ENCODE measurements around the gene DAGLA. TPM values are rescaled to one million over a fixed set of nuclear protein-coding genes. Genes with fewer than 3 reads are reported as not detected.
A peak's percentile ranks its signal among the peaks of the same experiment; 100 is the strongest.

The DAGLA gene
- total RNA-seq, 1 donor: 3.6 TPM

DNA sequence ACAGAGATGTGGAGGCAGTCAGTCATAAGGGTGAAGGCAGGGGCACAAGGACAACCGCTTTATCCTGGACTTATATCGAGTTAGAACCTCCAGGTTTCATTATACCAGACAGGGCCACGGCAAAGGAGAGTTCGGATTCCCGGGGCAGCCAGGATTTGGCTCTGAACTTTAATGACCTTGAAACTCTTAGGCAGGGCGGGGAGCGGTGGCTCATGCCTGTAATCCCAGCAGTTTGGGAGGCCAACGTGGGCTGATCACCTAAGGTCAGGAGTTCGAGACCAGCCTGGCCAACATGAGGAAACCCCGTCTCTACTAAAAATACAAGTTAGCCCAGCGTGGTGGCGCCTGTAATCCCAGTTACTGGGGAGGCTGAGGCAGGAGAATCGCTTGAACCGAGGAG is 71.2 kb downstream of the DAGLA start:
- Histone ChIP-seq H3K4me2 (ENCODE audit: insufficient read depth, low read length) (no peak overlapping the region), H3K27ac (ENCODE audit: low read depth, low read length) (no peak overlapping the region), H3K27me3 (ENCODE audit: insufficient read depth, low read length) (peaks cover 10% of the 10 kb centered on the region), H3K4me1 (ENCODE audit: insufficient read depth, low read length) (peaks cover 17% of the 10 kb centered on the region), H3K9me3 (ENCODE audit: low read depth, low read length) (no peaks in the 10 kb centered on the region), H2AFZ (ENCODE audit: low read length) (no peak overlapping the region), H3K79me2 (ENCODE audit: insufficient read depth, low read length) (no peaks in the 10 kb centered on the region), H4K20me1 (ENCODE audit: insufficient read depth, low read length) (no peaks in the 10 kb centered on the region), H3K36me3 (ENCODE audit: insufficient read depth, low read length) (no peaks in the 10 kb centered on the region), H3K4me3 (ENCODE audit: insufficient read depth, low read length) (no peak overlapping the region)
- no peak for DNase-seq (ENCODE audit: insufficient read length, low spot score, missing footprints)
- TF ChIP-seq, protein P1, sequence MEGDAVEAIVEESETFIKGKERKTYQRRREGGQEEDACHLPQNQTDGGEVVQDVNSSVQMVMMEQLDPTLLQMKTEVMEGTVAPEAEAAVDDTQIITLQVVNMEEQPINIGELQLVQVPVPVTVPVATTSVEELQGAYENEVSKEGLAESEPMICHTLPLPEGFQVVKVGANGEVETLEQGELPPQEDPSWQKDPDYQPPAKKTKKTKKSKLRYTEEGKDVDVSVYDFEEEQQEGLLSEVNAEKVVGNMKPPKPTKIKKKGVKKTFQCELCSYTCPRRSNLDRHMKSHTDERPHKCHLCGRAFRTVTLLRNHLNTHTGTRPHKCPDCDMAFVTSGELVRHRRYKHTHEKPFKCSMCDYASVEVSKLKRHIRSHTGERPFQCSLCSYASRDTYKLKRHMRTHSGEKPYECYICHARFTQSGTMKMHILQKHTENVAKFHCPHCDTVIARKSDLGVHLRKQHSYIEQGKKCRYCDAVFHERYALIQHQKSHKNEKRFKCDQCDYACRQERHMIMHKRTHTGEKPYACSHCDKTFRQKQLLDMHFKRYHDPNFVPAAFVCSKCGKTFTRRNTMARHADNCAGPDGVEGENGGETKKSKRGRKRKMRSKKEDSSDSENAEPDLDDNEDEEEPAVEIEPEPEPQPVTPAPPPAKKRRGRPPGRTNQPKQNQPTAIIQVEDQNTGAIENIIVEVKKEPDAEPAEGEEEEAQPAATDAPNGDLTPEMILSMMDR (IDR thresholded peaks at IDR 0.05; ENCODE audit: extremely low read depth, low read depth, low read length): no peak

GRCh38 chr11:61752117-61752924 is 72.1 kb downstream of the DAGLA start, which contains the start of gene MYRF:
MYRF (plus strand) TSS chr11:61752636; CDS start chr11:61752745, 109 bp downstream.
- peak; percentile 99 for DNase-seq (ENCODE audit: insufficient read length, low spot score, missing footprints)

DNA sequence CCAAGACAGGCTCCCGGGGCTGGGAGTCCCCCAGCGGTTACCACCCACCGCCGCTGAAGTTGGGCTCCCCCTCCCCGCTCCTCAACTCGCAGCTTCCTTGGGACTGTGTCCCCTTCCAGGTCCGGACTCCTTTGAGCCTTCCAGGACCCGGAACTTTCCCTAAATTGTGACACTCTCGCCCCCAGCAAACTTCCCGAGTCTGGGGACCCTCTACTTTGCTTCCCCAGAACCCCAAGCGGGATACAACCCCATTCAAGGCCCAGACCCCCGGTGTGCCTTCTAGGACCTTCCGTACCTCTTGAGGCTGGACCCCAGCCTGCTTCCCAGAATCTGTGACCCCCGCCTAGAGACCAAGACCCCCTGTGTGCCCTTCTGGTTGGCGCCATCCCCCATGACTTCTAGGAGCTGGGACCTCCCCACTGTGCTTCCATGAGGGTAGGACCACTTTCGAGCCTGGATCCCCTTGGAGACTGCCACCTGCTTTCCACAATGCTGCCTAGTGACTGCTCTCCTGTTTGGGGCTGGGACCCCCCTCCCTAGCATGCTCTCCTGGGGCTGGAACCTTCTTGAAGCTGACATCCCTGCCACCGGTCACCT is 72.8 kb downstream of the DAGLA start:
- peaks cover 10% of the 10 kb centered on the region for H3K27me3 ChIP-seq (ENCODE audit: insufficient read depth, low read length)
- peak overlapping the region; percentile 57 for H3K4me3 ChIP-seq (ENCODE audit: insufficient read depth, low read length)
- TF ChIP-seq, protein P1 (IDR thresholded peaks at IDR 0.05; ENCODE audit: extremely low read depth, low read depth, low read length): no peak
- H3K4me2 ChIP-seq (ENCODE audit: insufficient read depth, low read length): peak overlapping the region; percentile 71
- H2AFZ ChIP-seq (ENCODE audit: low read length): peak overlapping the region; percentile 46
- no peaks in the 10 kb centered on the region for H3K79me2 ChIP-seq (ENCODE audit: insufficient read depth, low read length)
- no peak for DNase-seq (ENCODE audit: insufficient read length, low spot score, missing footprints)
- no peaks in the 10 kb centered on the region for H4K20me1 ChIP-seq (ENCODE audit: insufficient read depth, low read length)
- H3K27ac ChIP-seq (ENCODE audit: low read depth, low read length): no peak overlapping the region
- no peaks in the 10 kb centered on the region for H3K36me3 ChIP-seq (ENCODE audit: insufficient read depth, low read length)
- peaks cover 14% of the 10 kb centered on the region for H3K4me1 ChIP-seq (ENCODE audit: insufficient read depth, low read length)
- H3K9me3 ChIP-seq (ENCODE audit: low read depth, low read length): no peaks in the 10 kb centered on the region

More at GRCh38 chr11:61752117-61752924, 72.1 kb downstream of the DAGLA start, which contains the start of gene MYRF:
- Histone ChIP-seq H3K36me3 (ENCODE audit: insufficient read depth, low read length) (no peaks in the 10 kb centered on the region), H3K79me2 (ENCODE audit: insufficient read depth, low read length) (no peaks in the 10 kb centered on the region), H3K4me2 (ENCODE audit: insufficient read depth, low read length) (peak within 1 kb of the TSS; percentile 80), H3K4me3 (ENCODE audit: insufficient read depth, low read length) (peak within 1 kb of the TSS; percentile 61), H3K27me3 (ENCODE audit: insufficient read depth, low read length) (peaks cover 10% of the 10 kb centered on the region), H4K20me1 (ENCODE audit: insufficient read depth, low read length) (no peaks in the 10 kb centered on the region), H2AFZ (ENCODE audit: low read length) (peak within 1 kb of the TSS; percentile 74), H3K4me1 (ENCODE audit: insufficient read depth, low read length) (peaks cover 17% of the 10 kb centered on the region), H3K9me3 (ENCODE audit: low read depth, low read length) (no peaks in the 10 kb centered on the region), H3K27ac (ENCODE audit: low read depth, low read length) (no peak within 1 kb of the TSS)
- TF ChIP-seq, protein P1 (IDR thresholded peaks at IDR 0.05; ENCODE audit: extremely low read depth, low read depth, low read length): peak; percentile 23

DNA sequence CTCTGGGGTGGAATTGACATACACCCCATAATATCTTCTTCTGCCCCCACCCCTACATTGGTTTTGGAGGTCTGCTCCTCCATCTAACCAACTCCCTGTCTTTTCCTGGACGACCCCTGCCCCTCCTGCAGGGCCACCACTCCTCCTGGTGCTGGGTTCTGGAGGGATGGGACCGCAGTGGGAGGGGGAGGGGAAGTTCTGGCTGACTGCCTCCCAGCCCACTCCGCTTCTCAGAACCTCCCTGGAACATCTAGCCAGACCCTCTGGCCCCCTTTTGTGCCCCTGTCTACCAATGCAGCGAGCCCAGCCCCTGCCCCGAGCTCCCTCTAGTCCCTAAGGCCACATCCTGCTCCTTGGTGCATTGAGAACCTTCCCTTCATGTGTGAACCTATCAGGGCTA is 73.5 kb downstream of the DAGLA start:
- peaks cover 10% of the 10 kb centered on the region for H3K27me3 ChIP-seq (ENCODE audit: insufficient read depth, low read length)
- no peaks in the 10 kb centered on the region for H3K79me2 ChIP-seq (ENCODE audit: insufficient read depth, low read length)
- DNase-seq (ENCODE audit: insufficient read length, low spot score, missing footprints): no peak
- peaks cover 14% of the 10 kb centered on the region for H3K4me1 ChIP-seq (ENCODE audit: insufficient read depth, low read length)
- H3K4me3 ChIP-seq (ENCODE audit: insufficient read depth, low read length): no peak overlapping the region
- no peak overlapping the region for H2AFZ ChIP-seq (ENCODE audit: low read length)
- no peaks in the 10 kb centered on the region for H3K36me3 ChIP-seq (ENCODE audit: insufficient read depth, low read length)
- H3K4me2 ChIP-seq (ENCODE audit: insufficient read depth, low read length): no peak overlapping the region
- H4K20me1 ChIP-seq (ENCODE audit: insufficient read depth, low read length): no peaks in the 10 kb centered on the region
- TF ChIP-seq, protein P1 (IDR thresholded peaks at IDR 0.05; ENCODE audit: extremely low read depth, low read depth, low read length): no peak
- no peaks in the 10 kb centered on the region for H3K9me3 ChIP-seq (ENCODE audit: low read depth, low read length)
- H3K27ac ChIP-seq (ENCODE audit: low read depth, low read length): no peak overlapping the region

Data from osteoblast (primary cell).